Loucy (cell line): Measurements from ENCODE around the gene NPAT.

Experiments used
- H2AFZ ChIP-seq: fragments of 200-600 bp; sonication (generic); 2 replicates; pipeline ENCODE4 v1.6.0; 2016; ENCODE audit warnings: antibody characterized with exemption, mild to moderate bottlenecking, low read length, moderate library complexity
- H3F3A ChIP-seq: fragments of 200-600 bp; 2 replicates; pipeline ENCODE4 v1.6.0; 2016; ENCODE audit warnings: antibody characterized with exemption, low read depth, mild to moderate bottlenecking
- H3K27me3 ChIP-seq: fragments of 200-600 bp; sonication (generic); 2 replicates; pipeline ENCODE4 v1.6.1; 2014; ENCODE audit warnings: low read length, mild to moderate bottlenecking; ENCODE audit not compliant: insufficient read depth, poor library complexity, severe bottlenecking
- H3K36me3 ChIP-seq: fragments of 200-600 bp; sonication (generic); 2 replicates; pipeline ENCODE4 v1.6.1; 2016; ENCODE audit warnings: low read length; ENCODE audit not compliant: insufficient read depth
- H3K4me1 ChIP-seq: fragments of 200-600 bp; sonication (generic); 2 replicates; pipeline ENCODE4 v1.5.1; 2014; ENCODE audit warnings: low read length, mild to moderate bottlenecking; ENCODE audit not compliant: insufficient read depth, poor library complexity, severe bottlenecking
- H3K4me2 ChIP-seq: fragments of 200-600 bp; sonication (generic); 2 replicates; pipeline ENCODE4 v1.6.0; 2014; ENCODE audit warnings: antibody characterized with exemption, low read length, low read depth, mild to moderate bottlenecking; ENCODE audit not compliant: poor library complexity, severe bottlenecking
- H3K4me3 ChIP-seq: fragments of 200-600 bp; sonication (generic); 2 replicates; pipeline ENCODE4 v1.5.1; 2014; ENCODE audit warnings: low read length, mild to moderate bottlenecking, mixed read lengths; ENCODE audit not compliant: poor library complexity, severe bottlenecking
- H3K79me2 ChIP-seq: fragments of 200-600 bp; sonication (generic); 2 replicates; pipeline ENCODE4 v1.6.1; 2014; ENCODE audit warnings: low read length; ENCODE audit not compliant: insufficient read depth
- H3K9ac ChIP-seq: fragments of 200-600 bp; sonication (generic); 2 replicates; pipeline ENCODE4 v1.6.0; 2014; ENCODE audit warnings: mild to moderate bottlenecking, low read depth, low read length, moderate library complexity; ENCODE audit not compliant: poor library complexity, severe bottlenecking
- H3K9me2 ChIP-seq: fragments of 200-600 bp; sonication (generic); replicated peaks from 2 replicates; pipeline ENCODE4 v1.6.1; 2016; ENCODE audit warnings: low read depth, low read length, mixed read lengths
- H3K9me3 ChIP-seq: fragments of 200-600 bp; sonication (generic); 2 replicates; pipeline ENCODE4 v1.6.1; 2014; ENCODE audit warnings: mild to moderate bottlenecking, antibody characterized with exemption, low read length, low read depth; ENCODE audit not compliant: insufficient read depth
- H4K20me1 ChIP-seq: fragments of 200-600 bp; sonication (generic); 2 replicates; pipeline ENCODE4 v1.6.0; 2014; ENCODE audit warnings: antibody characterized with exemption, low read length, mild to moderate bottlenecking; ENCODE audit not compliant: insufficient read depth, poor library complexity, severe bottlenecking
- CTCF ChIP-seq: fragments of 200-600 bp; sonication (generic); conservative IDR thresholded peaks from 2 replicates; pipeline ENCODE4 v1.5.1; 2014; ENCODE audit warnings: mild to moderate bottlenecking, antibody characterized with exemption, low read length
- EZH2phosphoT487 ChIP-seq: fragments of 200-600 bp; IDR thresholded peaks from 2 replicates; pipeline ENCODE4 v1.6.1; 2018; ENCODE audit warnings: antibody characterized with exemption, mild to moderate bottlenecking, moderate library complexity, borderline replicate concordance

Gene NPAT

GRCh38 chr11:108228251-108228650 lies 5.8 kb upstream of the NPAT start:
- no peaks in the 10 kb centered on the region for H3K27me3 ChIP-seq
- H3K36me3 ChIP-seq = peaks cover 21% of the 10 kb centered on the region; the same call in 1 of the 2 replicates
- no peaks in the 10 kb centered on the region for H3K9me2 ChIP-seq
- H3K4me1 ChIP-seq = peaks cover 31% of the 10 kb centered on the region
- no peak overlapping the region for H3K9ac ChIP-seq
- peaks cover 35% of the 10 kb centered on the region for H3K79me2 ChIP-seq
- peak overlapping the region; percentile 23 for H3K4me2 ChIP-seq
- no peaks in the 10 kb centered on the region for H3F3A ChIP-seq
- H2AFZ ChIP-seq = no peak overlapping the region
- H3K4me3 ChIP-seq = no peak overlapping the region
- H4K20me1 ChIP-seq = peaks cover 25% of the 10 kb centered on the region
- TF ChIP-seq CTCF = no peak
- TF ChIP-seq EZH2phosphoT487 = no peak
- H3K9me3 ChIP-seq = no peaks in the 10 kb centered on the region

- Histone ChIP-seq H4K20me1 (peaks cover 32% of the 10 kb centered on the region), H2AFZ (no peak overlapping the region), H3K9ac (no peak overlapping the region), H3K4me3 (peak overlapping the region; percentile 16), H3K9me3 (no peaks in the 10 kb centered on the region), H3K4me2 (peak overlapping the region; percentile 93), H3K9me2 (no peaks in the 10 kb centered on the region), H3K4me1 (peaks cover 31% of the 10 kb centered on the region), H3K27me3 (no peaks in the 10 kb centered on the region), H3K36me3 (peaks cover 21% of the 10 kb centered on the region; the same call in 1 of the 2 replicates), H3K79me2 (peaks cover 49% of the 10 kb centered on the region), H3F3A (no peaks in the 10 kb centered on the region)
- TF ChIP-seq CTCF (no peak), EZH2phosphoT487 (no peak)
Observed at GRCh38 chr11:108226036-108226435, 3.6 kb upstream of the NPAT start.

- no peaks in the 10 kb centered on the region for H3F3A ChIP-seq
- peaks cover 38% of the 10 kb centered on the region for H3K4me1 ChIP-seq
- H3K4me3 ChIP-seq = peak overlapping the region; percentile 96
- H3K4me2 ChIP-seq = peak overlapping the region; percentile 93
- H2AFZ ChIP-seq = no peak overlapping the region
- no peak for TF ChIP-seq EZH2phosphoT487
- no peak for TF ChIP-seq CTCF
- H3K9ac ChIP-seq = peak overlapping the region; percentile 86
- peaks cover 12% of the 10 kb centered on the region; the same call in 1 of the 2 replicates for H3K36me3 ChIP-seq
- H3K79me2 ChIP-seq = peaks cover 58% of the 10 kb centered on the region
- no peaks in the 10 kb centered on the region for H3K9me2 ChIP-seq
- H3K9me3 ChIP-seq = no peaks in the 10 kb centered on the region
- H4K20me1 ChIP-seq = peaks cover 41% of the 10 kb centered on the region
- no peaks in the 10 kb centered on the region for H3K27me3 ChIP-seq
Observed at GRCh38 chr11:108224911-108225786, 2.7 kb upstream of the NPAT start.
